Activated T-helper 2 cell treated with anti-CD3 and anti-CD28 coated beads, Interferon-gamma antibody, Interleukin-2, Interleukin-4, amounts not matched to agents 10 μg/mL and 5 μg/mL and 100 μg/mL, durations not matched to agents 14 hours and 24 hours and 36 hours (primary cell): Measurements from ENCODE around the gene CFAP46. TPM values are rescaled to one million over a fixed set of nuclear protein-coding genes. Genes with fewer than 3 reads are reported as not detected.
"Not testable (repeated sequence)": the region's sequence is repeated elsewhere in the genome, so short reads cannot be mapped to it uniquely, and the experiment has no call there.

Source experiments
- DNase-seq: peaks from one replicate; pipeline ENCODE4 v3.0.0; 2021; ENCODE audit warnings: low spot score
- H3K27ac Mint-ChIP-seq: one replicate; pipeline ENCODE4 v1.8.0; 2021; ENCODE audit warnings: mixed read lengths
- H3K27me3 Mint-ChIP-seq: one replicate; pipeline ENCODE4 v1.8.0; 2021; ENCODE audit warnings: low read depth, mixed read lengths
- H3K36me3 Mint-ChIP-seq: one replicate; pipeline ENCODE4 v1.8.0; 2021; ENCODE audit warnings: low read depth, mixed read lengths
- H3K4me1 Mint-ChIP-seq: one replicate; pipeline ENCODE4 v1.8.0; 2021; ENCODE audit warnings: low read depth, mixed read lengths
- H3K4me3 Mint-ChIP-seq: one replicate; pipeline ENCODE4 v1.8.0; 2021; ENCODE audit warnings: low read depth, mild to moderate bottlenecking, moderate library complexity, mixed read lengths
- H3K9me3 Mint-ChIP-seq: one replicate; pipeline ENCODE4 v1.8.0; 2021; ENCODE audit warnings: mixed read lengths
- intact Hi-C: fragments of 100-400 bp; cut with micrococcal nuclease; formaldehyde crosslinking; loops from one replicate; pipeline ENCODE4 v1.15.1; 2023
- total RNA-seq: library from RNA; stranded (reverse); gene quantifications from 2 replicates; pipeline ENCODE4 v1.2.3, GENCODE V29; 2022

Gene CFAP46
- total RNA-seq, 1 donor from 2014 or later, result not detected

GRCh38 chr10:132783165-132783939, 159.0 kb downstream of the CFAP46 start:
- no peak overlapping the region for H3K27ac Mint-ChIP-seq
- no peak for DNase-seq
- no peaks in the 10 kb centered on the region for H3K9me3 Mint-ChIP-seq
- intact Hi-C loops, result loop anchor here (10.0 kb wide), 2 partner anchors 451 to 741 kb away; partner anchors contain the start of genes CYP2E1, UTF1 and VENTX
- no peaks in the 10 kb centered on the region for H3K4me1 Mint-ChIP-seq
- no peak overlapping the region for H3K4me3 Mint-ChIP-seq
- H3K27me3 Mint-ChIP-seq, result peaks cover 13% of the 10 kb centered on the region
- H3K36me3 Mint-ChIP-seq, result peaks cover 9% of the 10 kb centered on the region

GRCh38 chr10:132781556-132781955, 160.8 kb downstream of the CFAP46 start:
- DNase-seq, result no peak
- Mint-ChIP-seq H3K4me3 (no peak overlapping the region), H3K27ac (no peak overlapping the region), H3K36me3 (peaks cover 9% of the 10 kb centered on the region), H3K4me1 (no peaks in the 10 kb centered on the region), H3K9me3 (no peaks in the 10 kb centered on the region), H3K27me3 (peaks cover 13% of the 10 kb centered on the region)
- intact Hi-C loops, result loop anchor here (10.0 kb wide), 2 partner anchors 453 to 743 kb away; partner anchors contain the start of genes CYP2E1, UTF1 and VENTX

- H3K27ac Mint-ChIP-seq, result no peak overlapping the region
- no peak overlapping the region for H3K4me3 Mint-ChIP-seq
- H3K36me3 Mint-ChIP-seq, result peaks cover 9% of the 10 kb centered on the region
- H3K27me3 Mint-ChIP-seq, result peaks cover 13% of the 10 kb centered on the region
- no peaks in the 10 kb centered on the region for H3K9me3 Mint-ChIP-seq
- H3K4me1 Mint-ChIP-seq, result no peaks in the 10 kb centered on the region
- intact Hi-C loops, result loop anchor here (10.0 kb wide), 2 partner anchors 454 to 744 kb away; partner anchors contain the start of genes CYP2E1, UTF1 and VENTX
- no peak for DNase-seq
Observed at GRCh38 chr10:132780356-132780755, 162.0 kb downstream of the CFAP46 start.

- Mint-ChIP-seq H3K4me1 (no peaks in the 10 kb centered on the region), H3K27ac (no peak overlapping the region), H3K27me3 (peaks cover 13% of the 10 kb centered on the region), H3K4me3 (no peak overlapping the region), H3K36me3 (peaks cover 9% of the 10 kb centered on the region), H3K9me3 (no peaks in the 10 kb centered on the region)
- DNase-seq, result no peak
- intact Hi-C loops, result loop anchor here (10.0 kb wide), 2 partner anchors 455 to 745 kb away; partner anchors contain the start of genes CYP2E1, UTF1 and VENTX
Observed at GRCh38 chr10:132779549-132780294, 162.6 kb downstream of the CFAP46 start.

GRCh38 chr10:132777441-132777840, 164.9 kb downstream of the CFAP46 start:
- Mint-ChIP-seq H3K4me1 (no peaks in the 10 kb centered on the region), H3K36me3 (no peaks in the 10 kb centered on the region), H3K27ac (no peak overlapping the region), H3K27me3 (no peaks in the 10 kb centered on the region), H3K4me3 (no peak overlapping the region), H3K9me3 (no peaks in the 10 kb centered on the region)
- intact Hi-C loops, result no loop called here
- no peak for DNase-seq

- no peak overlapping the region for H3K4me3 Mint-ChIP-seq
- H3K27ac Mint-ChIP-seq, result no peak overlapping the region
- H3K4me1 Mint-ChIP-seq, result no peaks in the 10 kb centered on the region
- DNase-seq, result no peak
- intact Hi-C loops, result no loop called here
- H3K27me3 Mint-ChIP-seq, result no peaks in the 10 kb centered on the region
- no peaks in the 10 kb centered on the region for H3K36me3 Mint-ChIP-seq
- no peaks in the 10 kb centered on the region for H3K9me3 Mint-ChIP-seq
Observed at GRCh38 chr10:132776821-132777220, 165.5 kb downstream of the CFAP46 start.

GRCh38 chr10:132776186-132776585, 166.2 kb downstream of the CFAP46 start:
- Mint-ChIP-seq H3K9me3 (no peaks in the 10 kb centered on the region), H3K4me1 (no peaks in the 10 kb centered on the region), H3K27me3 (no peaks in the 10 kb centered on the region), H3K36me3 (peaks cover 2% of the 10 kb centered on the region), H3K4me3 (no peak overlapping the region), H3K27ac (no peak overlapping the region)
- intact Hi-C loops, result no loop called here
- no peak for DNase-seq

- H3K4me3 Mint-ChIP-seq, result no peak overlapping the region
- H3K4me1 Mint-ChIP-seq, result no peaks in the 10 kb centered on the region
- H3K27ac Mint-ChIP-seq, result no peak overlapping the region
- intact Hi-C loops, result no loop called here
- no peaks in the 10 kb centered on the region for H3K9me3 Mint-ChIP-seq
- peaks cover 6% of the 10 kb centered on the region for H3K36me3 Mint-ChIP-seq
- DNase-seq, result no peak
- H3K27me3 Mint-ChIP-seq, result no peaks in the 10 kb centered on the region
Observed at GRCh38 chr10:132774902-132775863, 167.2 kb downstream of the CFAP46 start.

GRCh38 chr10:132774181-132774901, 168.0 kb downstream of the CFAP46 start:
- Mint-ChIP-seq H3K9me3 (no peaks in the 10 kb centered on the region), H3K36me3 (peaks cover 8% of the 10 kb centered on the region), H3K27me3 (no peaks in the 10 kb centered on the region), H3K4me1 (no peaks in the 10 kb centered on the region), H3K27ac (no peak overlapping the region), H3K4me3 (no peak overlapping the region)
- DNase-seq, result no peak
- intact Hi-C loops, result no loop called here

GRCh38 chr10:132772816-132773215, 169.6 kb downstream of the CFAP46 start:
- H3K27ac Mint-ChIP-seq, H3K27me3 Mint-ChIP-seq, intact Hi-C loops, H3K9me3 Mint-ChIP-seq, H3K4me1 Mint-ChIP-seq, H3K4me3 Mint-ChIP-seq, DNase-seq: not testable (repeated sequence)
- H3K36me3 Mint-ChIP-seq, result peaks cover 21% of the 10 kb centered on the region

- no peak for DNase-seq
- Mint-ChIP-seq H3K27ac (no peak overlapping the region), H3K27me3 (no peaks in the 10 kb centered on the region), H3K4me1 (no peaks in the 10 kb centered on the region), H3K36me3 (peaks cover 28% of the 10 kb centered on the region), H3K4me3 (no peak overlapping the region), H3K9me3 (peaks cover 5% of the 10 kb centered on the region)
- intact Hi-C loops, result no loop called here
Observed at GRCh38 chr10:132770061-132771021, 172.0 kb downstream of the CFAP46 start.
